GM19193 (cell line): ENCODE results near the gene VSTM2L.
A peak's percentile ranks its signal among the peaks of the same experiment; 100 is the strongest.

Experiments used
- POLR2A ChIP-seq: IDR thresholded peaks from 4 replicates; pipeline ENCODE4 v1.6.1; 2011; ENCODE audit not compliant: insufficient read depth, insufficient read length; ENCODE audit errors: extremely low read depth

Gene VSTM2L

GRCh38 chr20:37920270-37920669 lies 17.3 kb downstream of the VSTM2L start:
- TF ChIP-seq POLR2A: no peak

GRCh38 chr20:37920679-37921322 lies 17.9 kb downstream of the VSTM2L start:
- peak; percentile 12 for TF ChIP-seq POLR2A

GRCh38 chr20:37921341-37921929 lies 18.5 kb downstream of the VSTM2L start:
- no peak for TF ChIP-seq POLR2A

- no peak for TF ChIP-seq POLR2A
Observed at GRCh38 chr20:37922016-37922415, 19.1 kb downstream of the VSTM2L start.

- no peak for TF ChIP-seq POLR2A
Observed at GRCh38 chr20:37925265-37926165, 22.6 kb downstream of the VSTM2L start.

GRCh38 chr20:37926612-37927011 lies 23.7 kb downstream of the VSTM2L start:
- no peak for TF ChIP-seq POLR2A

GRCh38 chr20:37927410-37928095 lies 24.6 kb downstream of the VSTM2L start:
- TF ChIP-seq POLR2A: no peak

GRCh38 chr20:37928996-37929682 lies 26.2 kb downstream of the VSTM2L start:
- no peak for TF ChIP-seq POLR2A

- TF ChIP-seq POLR2A: no peak
Observed at GRCh38 chr20:37929683-37930014, 26.7 kb downstream of the VSTM2L start.

GRCh38 chr20:37931153-37931922 lies 28.4 kb downstream of the VSTM2L start:
- no peak for TF ChIP-seq POLR2A

- TF ChIP-seq POLR2A: no peak
Observed at GRCh38 chr20:37932074-37932473, 29.1 kb downstream of the VSTM2L start.

- no peak for TF ChIP-seq POLR2A
Observed at GRCh38 chr20:37932919-37933318, 30.0 kb downstream of the VSTM2L start.

GRCh38 chr20:37933786-37934633 lies 31.1 kb downstream of the VSTM2L start:
- TF ChIP-seq POLR2A: no peak
